Spleen (tissue), 11 donors: Measurements from ENCODE around the gene DOCK4. TPM values are rescaled to one million over a fixed set of nuclear protein-coding genes. Genes with fewer than 3 reads are reported as not detected.

Experiments
- DNase-seq: peaks from one replicate; pipeline ENCODE4 v3.0.0-alpha.2; 2020
- H3K27ac ChIP-seq, 8 donors: fragments of 200-600 bp; sonication (generic) in 7 of 8; 1 replicate in 4 of 8; 2 replicates in 4 of 8; pipeline versions ENCODE4 v1.5.0 to v1.8.0; 2016 to 2021; ENCODE audit warnings: inconsistent platforms in 4 of 8, mild to moderate bottlenecking in 4 of 8, moderate library complexity in 1 of 8
- H3K27me3 ChIP-seq, 7 donors: fragments of 200-600 bp; sonication (generic) in 6 of 7; replicated peaks in 1 of 7; 1 replicate in 4 of 7; 2 replicates in 3 of 7; pipeline versions ENCODE4 v1.5.0 to v1.8.0; 2016 to 2021; ENCODE audit warnings: inconsistent platforms in 3 of 7, mild to moderate bottlenecking in 1 of 7
- H3K36me3 ChIP-seq, 6 donors: fragments of 200-600 bp; sonication (generic) in 5 of 6; 1 replicate in 4 of 6; 2 replicates in 2 of 6; pipeline versions ENCODE4 v1.5.0 to v1.8.0; 2016 to 2021; ENCODE audit warnings: inconsistent platforms in 2 of 6
- H3K4me1 ChIP-seq, 6 donors: fragments of 200-600 bp; sonication (generic) in 5 of 6; 1 replicate in 3 of 6; 2 replicates in 3 of 6; pipeline versions ENCODE4 v1.5.0 to v1.8.0; 2016 to 2021; ENCODE audit warnings: inconsistent platforms in 3 of 6
- H3K4me3 ChIP-seq, 8 donors: fragments of 200-600 bp; sonication (generic) in 7 of 8; 1 replicate in 4 of 8; 2 replicates in 4 of 8; pipeline versions ENCODE4 v1.5.0 to v1.8.0; 2016 to 2021; ENCODE audit warnings: inconsistent platforms in 4 of 8, mild to moderate bottlenecking in 4 of 8, moderate library complexity in 2 of 8
- H3K9me3 ChIP-seq, 8 donors: fragments of 200-600 bp; sonication (generic) in 7 of 8; 1 replicate in 4 of 8; 2 replicates in 4 of 8; pipeline versions ENCODE4 v1.5.0 to v1.8.0; 2016 to 2021; ENCODE audit warnings: inconsistent platforms in 4 of 8
- CTCF ChIP-seq, 11 experiments: fragments of 200-600 bp in 7 of 11; fragments of 450-650 bp in 4 of 11; sonication (generic) in 4 of 11; IDR thresholded peaks in 8 of 11; conservative IDR thresholded peaks in 3 of 11; 1 replicate in 7 of 11; 2 replicates in 4 of 11; pipeline versions ENCODE4 v1.4.0 to v1.8.0; 2016 to 2021; ENCODE audit warnings: antibody characterized with exemption in 11 of 11, inconsistent platforms in 4 of 11, mild to moderate bottlenecking in 1 of 11
- POLR2A ChIP-seq, 3 donors: fragments of 450-650 bp; IDR thresholded peaks; one replicate each; pipeline ENCODE4 v1.5.1; 2017; ENCODE audit warnings: antibody characterized with exemption in 3 of 3, mild to moderate bottlenecking in 1 of 3
- POLR2AphosphoS5 ChIP-seq, 3 donors: sonication (generic); formaldehyde crosslinking; IDR thresholded peaks; one replicate each; pipeline ENCODE4 v1.5.1; 2017; ENCODE audit warnings: antibody characterized with exemption in 3 of 3
- WGBS, 5 donors: extraction: QIAGEN DNeasy Blood & Tissue Kit in 3 of 5; methylation state at CpG; one replicate each; pipeline versions ENCODE4 v1.1.5 to v1.1.7; 2013 to 2018; 5-methylcytosine and 5-hydroxymethylcytosine counted together
- intact Hi-C: fragments of 100-400 bp; cut with DNase I; formaldehyde crosslinking; loops from one replicate; pipeline ENCODE4 v1.15.0; 2023; ENCODE audit warnings: low total_unique reads
- polyA plus RNA-seq, 3 donors: library from polyadenylated mRNA; stranded (reverse); fragments of 200-250 nt; gene quantifications; one replicate each; pipeline ENCODE4 v1.2.1, GENCODE V29; 2013
- total RNA-seq, 7 donors: library from RNA; depleted of rRNA in 3 of 7; stranded (reverse); fragments of >200 nt in 3 of 7; fragmentation: NEBNext Ultra II Directional in 4 of 7; extraction: Animal tissue kit (Norgen Biotek cat#: 25700) in 4 of 7; gene quantifications; one replicate each; pipeline versions ENCODE4 v1.1.0 to v1.2.1, GENCODE V29; 2016 to 2021
- donor health status: healthy with polysubstance abuse.
- donor health status: DM: no; HTN: no; CAD: no; lungs with moderate emphysema.
- donor health status: DM: no; HTN: no; CAD: no.
- donor health status: Bipolar disorder and iron deficiency.
- donor health status: healthy.
- donor health status: DM: no; HTN: no; CAD: no.
- donor health status: DM: yes; HTN: yes; CAD: no.

DOCK4 gene
- total and polyA plus RNA-seq, 10 donors, result 1.4 to 26.9 (median 14.2) TPM

GRCh38 chr7:111887734-111888133 is 318.5 kb downstream of the DOCK4 start:
- Histone ChIP-seq H3K36me3 (no peaks in the 10 kb centered on the region), H3K9me3 (no peaks in the 10 kb centered on the region), H3K27ac (no peak overlapping the region), H3K4me3 (no peak overlapping the region), H3K4me1 (no peaks in the 10 kb centered on the region), H3K27me3 (no peaks in the 10 kb centered on the region)
- WGBS, 5 donors, result 57 to 73% (median 65%) methylated on average over 1 of the region's 1 CpG
- intact Hi-C loops, result no loop called here
- no peak for DNase-seq
- TF ChIP-seq POLR2A (IDR thresholded peaks at IDR 0.05) (no peak), POLR2AphosphoS5 (IDR thresholded peaks at IDR 0.05) (no peak), CTCF (IDR thresholded peaks at IDR 0.05 in 8 of 11, conservative IDR thresholded peaks at IDR 0.05 in 3 of 11) (no peak)

GRCh38 chr7:111886233-111886632 is 320.0 kb downstream of the DOCK4 start:
- no peaks in the 10 kb centered on the region for H3K36me3 ChIP-seq

GRCh38 chr7:111883241-111883640 is 323.0 kb downstream of the DOCK4 start:
- Histone ChIP-seq H3K27me3 (no peaks in the 10 kb centered on the region), H3K27ac (no peak overlapping the region), H3K4me3 (no peak overlapping the region), H3K9me3 (peaks cover 0 to 25% (median 10%) of the 10 kb centered on the region in 8 donors), H3K36me3 (no peaks in the 10 kb centered on the region), H3K4me1 (no peaks in the 10 kb centered on the region)
- intact Hi-C loops, result no loop called here
- TF ChIP-seq POLR2A (IDR thresholded peaks at IDR 0.05), result no peak
- no peak for TF ChIP-seq POLR2AphosphoS5 (IDR thresholded peaks at IDR 0.05)
- TF ChIP-seq CTCF (IDR thresholded peaks at IDR 0.05 in 8 of 11, conservative IDR thresholded peaks at IDR 0.05 in 3 of 11), result no peak
- no peak for DNase-seq

More at GRCh38 chr7:111886233-111886632, 320.0 kb downstream of the DOCK4 start:
- peaks cover 0 to 6% (median 5%) of the 10 kb centered on the region in 8 donors for H3K9me3 ChIP-seq
- intact Hi-C loops, result no loop called here
- no peak overlapping the region for H3K27ac ChIP-seq
- WGBS, 5 donors, result 55 to 81% (median 62%) methylated on average over 2 of the region's 2 CpGs
- no peak overlapping the region for H3K4me3 ChIP-seq
- H3K27me3 ChIP-seq, result no peaks in the 10 kb centered on the region
- DNase-seq, result no peak
- TF ChIP-seq POLR2A (IDR thresholded peaks at IDR 0.05), result no peak
- no peak for TF ChIP-seq POLR2AphosphoS5 (IDR thresholded peaks at IDR 0.05)
- TF ChIP-seq CTCF (IDR thresholded peaks at IDR 0.05 in 8 of 11, conservative IDR thresholded peaks at IDR 0.05 in 3 of 11), result no peak
- H3K4me1 ChIP-seq, result no peaks in the 10 kb centered on the region

GRCh38 chr7:111878785-111879184 is 327.4 kb downstream of the DOCK4 start:
- no peaks in the 10 kb centered on the region for H3K27me3 ChIP-seq
- no peak overlapping the region for H3K27ac ChIP-seq
- peaks cover 0 to 3% (median 0%) of the 10 kb centered on the region in 6 donors for H3K4me1 ChIP-seq
- H3K9me3 ChIP-seq, result peaks cover 0 to 25% (median 10%) of the 10 kb centered on the region in 8 donors
- no peak overlapping the region for H3K4me3 ChIP-seq
- no peaks in the 10 kb centered on the region for H3K36me3 ChIP-seq
- intact Hi-C loops, result no loop called here
- TF ChIP-seq CTCF (IDR thresholded peaks at IDR 0.05 in 8 of 11, conservative IDR thresholded peaks at IDR 0.05 in 3 of 11), result no peak
- no peak for TF ChIP-seq POLR2AphosphoS5 (IDR thresholded peaks at IDR 0.05)
- TF ChIP-seq POLR2A (IDR thresholded peaks at IDR 0.05), result no peak
- no peak for DNase-seq
